IPS DF 6.9 (cell line): ENCODE data around the gene SMIM9.
"Not testable (repeated sequence)": the region's sequence is repeated elsewhere in the genome, so short reads cannot be mapped to it uniquely, and the experiment has no call there.

Experiments
- DNase-seq: peaks from one replicate; pipeline ENCODE4 v3.0.0-alpha.2; 2013; ENCODE audit warnings: low read depth, low spot score
- H3K27ac ChIP-seq: one replicate; pipeline ENCODE4 v1.5.1; 2013; ENCODE audit warnings: low read length, control low read depth
- H3K27me3 ChIP-seq: 2 replicates; pipeline ENCODE4 v1.6.1; 2013; ENCODE audit warnings: mild to moderate bottlenecking, low read length; ENCODE audit not compliant: control insufficient read depth, insufficient read depth
- H3K36me3 ChIP-seq: 2 replicates; pipeline ENCODE4 v1.6.1; 2013; ENCODE audit warnings: low read length; ENCODE audit not compliant: control insufficient read depth, insufficient read depth
- H3K4me1 ChIP-seq: 2 replicates; pipeline ENCODE4 v1.6.1; 2013; ENCODE audit warnings: low read length; ENCODE audit not compliant: control insufficient read depth, insufficient read depth
- H3K4me3 ChIP-seq: 2 replicates; pipeline ENCODE4 v1.5.1; 2013; ENCODE audit warnings: mild to moderate bottlenecking, low read length
- H3K9me3 ChIP-seq: 2 replicates; pipeline ENCODE4 v1.6.1; 2013; ENCODE audit warnings: low read length, inconsistent platforms; ENCODE audit not compliant: control insufficient read depth, insufficient read depth
- WGBS: extraction: QIAGEN DNeasy Blood & Tissue Kit; methylation state at CpG from one replicate; pipeline ENCODE4 v1.1.7; 2013; ENCODE audit warnings: mixed read lengths, missing lambda C conversion rate; ENCODE audit not compliant: insufficient read length, insufficient coverage; 5-methylcytosine and 5-hydroxymethylcytosine counted together

The SMIM9 gene

GRCh38 chrX:154828016-154828408, 6.5 kb downstream of the SMIM9 start:
- Histone ChIP-seq H3K4me3 (no peak overlapping the region), H3K9me3 (no peaks in the 10 kb centered on the region), H3K27ac (no peak overlapping the region), H3K4me1 (0 out of 2 replicates have a peak, but pooled peaks cover 1% of the 10 kb centered on the region), H3K27me3 (no peaks in the 10 kb centered on the region), H3K36me3 (no peaks in the 10 kb centered on the region)
- WGBS, result no CpG with 5 or more reads among the region's 2 CpGs
- DNase-seq, result no peak

GRCh38 chrX:154827194-154828015, 7.1 kb downstream of the SMIM9 start:
- 0 out of 2 replicates have a peak, but pooled peaks cover 1% of the 10 kb centered on the region for H3K4me1 ChIP-seq
- H3K36me3 ChIP-seq, result no peaks in the 10 kb centered on the region
- no CpG with 5 or more reads among the region's 4 CpGs for WGBS
- DNase-seq, result no peak
- no peak overlapping the region for H3K27ac ChIP-seq
- no peak overlapping the region for H3K4me3 ChIP-seq
- no peaks in the 10 kb centered on the region for H3K27me3 ChIP-seq
- H3K9me3 ChIP-seq, result no peaks in the 10 kb centered on the region

GRCh38 chrX:154825586-154825985, 8.9 kb downstream of the SMIM9 start:
- not testable (repeated sequence) for H3K4me1 ChIP-seq, DNase-seq, H3K27me3 ChIP-seq, H3K27ac ChIP-seq, H3K36me3 ChIP-seq, H3K9me3 ChIP-seq, H3K4me3 ChIP-seq
- no CpG with 5 or more reads among the region's 3 CpGs for WGBS

GRCh38 chrX:154824638-154825037, 9.8 kb downstream of the SMIM9 start:
- Histone ChIP-seq H3K27ac (no peak overlapping the region), H3K9me3 (no peaks in the 10 kb centered on the region), H3K27me3 (no peaks in the 10 kb centered on the region), H3K36me3 (no peaks in the 10 kb centered on the region), H3K4me3 (no peak overlapping the region), H3K4me1 (no peaks in the 10 kb centered on the region)
- WGBS, result no CpG with 5 or more reads among the region's 1 CpG
- no peak for DNase-seq

GRCh38 chrX:154822029-154822428, 12.4 kb downstream of the SMIM9 start:
- no peaks in the 10 kb centered on the region for H3K36me3 ChIP-seq
- no peaks in the 10 kb centered on the region for H3K9me3 ChIP-seq
- H3K27me3 ChIP-seq, result no peaks in the 10 kb centered on the region
- H3K27ac ChIP-seq, result no peak overlapping the region
- WGBS, result no CpG with 5 or more reads among the region's 3 CpGs
- no peaks in the 10 kb centered on the region; the same call in 1 of the 2 replicates for H3K4me1 ChIP-seq
- H3K4me3 ChIP-seq, result no peak overlapping the region
- no peak for DNase-seq

- Histone ChIP-seq H3K27me3 (no peaks in the 10 kb centered on the region), H3K36me3 (no peaks in the 10 kb centered on the region), H3K4me1 (no peaks in the 10 kb centered on the region; the same call in 1 of the 2 replicates), H3K9me3 (no peaks in the 10 kb centered on the region), H3K27ac (no peak overlapping the region), H3K4me3 (no peak overlapping the region)
- no peak for DNase-seq
Measured at GRCh38 chrX:154821523-154821922, 12.9 kb downstream of the SMIM9 start.

GRCh38 chrX:154819771-154820341, 14.6 kb downstream of the SMIM9 start:
- no peak for DNase-seq
- H3K4me3 ChIP-seq, result no peak overlapping the region
- no CpG with 5 or more reads among the region's 7 CpGs for WGBS
- no peaks in the 10 kb centered on the region for H3K27me3 ChIP-seq
- H3K4me1 ChIP-seq, result no peaks in the 10 kb centered on the region; the same call in 1 of the 2 replicates
- H3K9me3 ChIP-seq, result no peaks in the 10 kb centered on the region
- H3K27ac ChIP-seq, result no peak overlapping the region
- no peaks in the 10 kb centered on the region for H3K36me3 ChIP-seq

- Histone ChIP-seq H3K4me3 (no peak overlapping the region), H3K36me3 (no peaks in the 10 kb centered on the region), H3K27ac (no peak overlapping the region), H3K4me1 (no peaks in the 10 kb centered on the region; the same call in 1 of the 2 replicates), H3K27me3 (no peaks in the 10 kb centered on the region), H3K9me3 (no peaks in the 10 kb centered on the region)
- WGBS, result no CpG with 5 or more reads among the region's 11 CpGs
- no peak for DNase-seq
Measured at GRCh38 chrX:154818916-154819770, 15.3 kb downstream of the SMIM9 start.

- WGBS, result no CpG with 5 or more reads among the region's 19 CpGs
- H3K9me3 ChIP-seq, H3K4me1 ChIP-seq: not testable (repeated sequence)
Measured at GRCh38 chrX:154817048-154817618, 17.3 kb downstream of the SMIM9 start.

GRCh38 chrX:154816326-154816898, 18.1 kb downstream of the SMIM9 start:
- not testable (repeated sequence) for DNase-seq, H3K27ac ChIP-seq
- WGBS, result no CpG with 5 or more reads among the region's 4 CpGs

More at GRCh38 chrX:154817048-154817618, 17.3 kb downstream of the SMIM9 start:
- H3K27ac ChIP-seq, H3K4me3 ChIP-seq, H3K27me3 ChIP-seq, H3K36me3 ChIP-seq, DNase-seq: not testable (repeated sequence)

More at GRCh38 chrX:154816326-154816898, 18.1 kb downstream of the SMIM9 start:
- H3K4me1 ChIP-seq, H3K9me3 ChIP-seq, H3K27me3 ChIP-seq, H3K36me3 ChIP-seq, H3K4me3 ChIP-seq: not testable (repeated sequence)
